ENCODE results near the gene THOC7. TPM values are rescaled to one million over a fixed set of nuclear protein-coding genes. Genes with fewer than 3 reads are reported as not detected.

The THOC7 gene
- total and polyA plus RNA-seq, 8 donors = 27.8 to 189 (median 82.8) TPM

- H3K9me3 ChIP-seq = no peaks in the 10 kb centered on the region
- peak within 1 kb of the TSS; percentile 94 to 100 (median 99) for H3K27ac ChIP-seq
- peak in 1 of 7 experiments; percentile 23 for TF ChIP-seq CTCF (IDR thresholded peaks at IDR 0.05)
- no peak for TF ChIP-seq EP300 (IDR thresholded peaks at IDR 0.05)
- peak in 1 of 4 donors; percentile 33 for TF ChIP-seq POLR2A (IDR thresholded peaks at IDR 0.05)
- TF ChIP-seq POLR2AphosphoS5 (IDR thresholded peaks at IDR 0.05) = peak; percentile 56 to 86 (median 84)
- peak within 1 kb of the TSS; percentile 56 to 93 (median 68) for H3K4me3 ChIP-seq
- peak; percentile 93 to 97 for DNase-seq
- WGBS, 5 donors = 0 to 1% (median 0%) methylated on average over 39 to 115 of the region's 115 CpGs
- H3K27me3 ChIP-seq = no peaks in the 10 kb centered on the region
- peaks cover 16 to 38% (median 36%) of the 10 kb centered on the region in 4 donors for H3K4me1 ChIP-seq
- peaks cover 8 to 22% (median 16%) of the 10 kb centered on the region in 4 donors for H3K36me3 ChIP-seq
- intact Hi-C loops (cut with DNase I; ENCODE audit: low total_unique reads) = loop anchor here (10.0 kb wide), 1 partner anchor 83 kb away; no protein-coding TSS in a partner anchor
These were observed 48.5 kb upstream of the THOC7 start, which contains the start of gene SCAANT1 for GRCh38 chr3:63911873-63912767. Gene SCAANT1, minus strand, starts transcription at chr3:63912383.

GRCh38 chr3:63911509-63911872 lies 47.9 kb upstream of the THOC7 start:
- 0 to 1% (median 1%) methylated on average over 12 to 18 of the region's 18 CpGs for WGBS, 5 donors
- intact Hi-C loops (cut with DNase I; ENCODE audit: low total_unique reads) = loop anchor here (10.0 kb wide), 1 partner anchor 83 kb away; no protein-coding TSS in a partner anchor
- TF ChIP-seq POLR2AphosphoS5 (IDR thresholded peaks at IDR 0.05) (no peak), EP300 (IDR thresholded peaks at IDR 0.05) (no peak), POLR2A (IDR thresholded peaks at IDR 0.05) (no peak), CTCF (IDR thresholded peaks at IDR 0.05) (no peak)

GRCh38 chr3:63910891-63911290 lies 47.3 kb upstream of the THOC7 start:
- Histone ChIP-seq H3K27ac (peak overlapping the region in 4 of 5 donors; percentile 94 to 100 (median 98)), H3K27me3 (no peaks in the 10 kb centered on the region), H3K4me1 (peaks cover 16 to 38% (median 36%) of the 10 kb centered on the region in 4 donors), H3K4me3 (peak overlapping the region; percentile 56 to 93 (median 68)), H3K9me3 (no peaks in the 10 kb centered on the region), H3K36me3 (peaks cover 0 to 12% (median 12%) of the 10 kb centered on the region in 4 donors)
- DNase-seq = peak in 1 of 2 donors; percentile 50
- intact Hi-C loops (cut with DNase I; ENCODE audit: low total_unique reads) = loop anchor here (10.0 kb wide), 1 partner anchor 84 kb away; no protein-coding TSS in a partner anchor
- WGBS, 5 donors = 10 to 44% (median 26%) methylated on average over 1 of the region's 1 CpG
- TF ChIP-seq EP300 (IDR thresholded peaks at IDR 0.05) (no peak), CTCF (IDR thresholded peaks at IDR 0.05) (no peak), POLR2AphosphoS5 (IDR thresholded peaks at IDR 0.05) (no peak), POLR2A (IDR thresholded peaks at IDR 0.05) (no peak)

More at GRCh38 chr3:63911509-63911872, 47.9 kb upstream of the THOC7 start:
- Histone ChIP-seq H3K27ac (peak overlapping the region; percentile 94 to 100 (median 99)), H3K9me3 (no peaks in the 10 kb centered on the region), H3K27me3 (no peaks in the 10 kb centered on the region), H3K4me3 (peak overlapping the region; percentile 56 to 93 (median 68)), H3K4me1 (peaks cover 16 to 38% (median 36%) of the 10 kb centered on the region in 4 donors), H3K36me3 (peaks cover 4 to 18% (median 11%) of the 10 kb centered on the region in 4 donors)
- no peak for DNase-seq

GRCh38 chr3:63910001-63910400 lies 46.4 kb upstream of the THOC7 start:
- DNase-seq = no peak
- TF ChIP-seq CTCF (IDR thresholded peaks at IDR 0.05) = no peak
- TF ChIP-seq POLR2AphosphoS5 (IDR thresholded peaks at IDR 0.05) = no peak
- TF ChIP-seq POLR2A (IDR thresholded peaks at IDR 0.05) = no peak
- no peak for TF ChIP-seq EP300 (IDR thresholded peaks at IDR 0.05)
- Histone ChIP-seq H3K36me3 (peaks cover 0 to 13% (median 5%) of the 10 kb centered on the region in 4 donors), H3K4me3 (no peak overlapping the region), H3K9me3 (no peaks in the 10 kb centered on the region), H3K4me1 (peaks cover 16 to 36% (median 34%) of the 10 kb centered on the region in 4 donors), H3K27ac (no peak overlapping the region), H3K27me3 (no peaks in the 10 kb centered on the region)
- intact Hi-C loops (cut with DNase I; ENCODE audit: low total_unique reads) = loop anchor here (10.0 kb wide), 1 partner anchor 85 kb away; no protein-coding TSS in a partner anchor
- 94 to 95% (median 94%) methylated on average over 4 of the region's 4 CpGs for WGBS, 5 donors

All from stomach (tissue), 9 donors.